GM18951 (cell line): ENCODE data around the gene GTF3C5.
A peak's percentile ranks its signal among the peaks of the same experiment; 100 is the strongest.
"Not testable (repeated sequence)": the region's sequence is repeated elsewhere in the genome, so short reads cannot be mapped to it uniquely, and the experiment has no call there.

Source experiments
- POLR2A ChIP-seq: IDR thresholded peaks from 4 replicates; pipeline ENCODE4 v1.6.1; 2011; ENCODE audit warnings: mild to moderate bottlenecking; ENCODE audit not compliant: insufficient read length, insufficient read depth; ENCODE audit errors: extremely low read depth
- in situ Hi-C: fragments of 300-500 bp; cut with MboI; formaldehyde crosslinking; loops from one replicate; pipeline ENCODE4 v1.12.0; 2022; ENCODE audit warnings: low sequenced_read_pairs, mixed read lengths, inconsistent platforms; ENCODE audit not compliant: unreplicated experiment

GTF3C5 gene

GRCh38 chr9:133030317-133031129, at the start of gene GTF3C5:
Gene GTF3C5, plus strand, starts transcription at chr9:133030997. Its CDS starts 15 bp downstream, at chr9:133031012.
- in situ Hi-C loops: loop anchor here (10.0 kb wide), 1 partner anchor 114 kb away; no protein-coding TSS in a partner anchor

GRCh38 chr9:132982458-132982857, 48.3 kb upstream of the GTF3C5 start:
- TF ChIP-seq POLR2A: peak; percentile 51
- in situ Hi-C loops: no loop called here

More at GRCh38 chr9:133030317-133031129, at the start of gene GTF3C5:
- peak; percentile 88 for TF ChIP-seq POLR2A

- in situ Hi-C loops: no loop called here
- no peak for TF ChIP-seq POLR2A
These were observed 47.2 kb upstream of the GTF3C5 start for GRCh38 chr9:132983491-132984201.

GRCh38 chr9:132984202-132985070, 46.4 kb upstream of the GTF3C5 start:
- TF ChIP-seq POLR2A: no peak
- in situ Hi-C loops: no loop called here

GRCh38 chr9:132985071-132985350, 45.8 kb upstream of the GTF3C5 start:
- in situ Hi-C loops: no loop called here
- TF ChIP-seq POLR2A: no peak

- in situ Hi-C loops: no loop called here
These were observed 45.3 kb upstream of the GTF3C5 start for GRCh38 chr9:132985489-132985888.

GRCh38 chr9:132986114-132986513, 44.7 kb upstream of the GTF3C5 start:
- in situ Hi-C loops: no loop called here
- TF ChIP-seq POLR2A: no peak

More at GRCh38 chr9:132985489-132985888, 45.3 kb upstream of the GTF3C5 start:
- no peak for TF ChIP-seq POLR2A

- in situ Hi-C loops: no loop called here
These were observed 43.9 kb upstream of the GTF3C5 start for GRCh38 chr9:132986640-132987620.

GRCh38 chr9:132988244-132989013, 42.4 kb upstream of the GTF3C5 start:
- in situ Hi-C loops: no loop called here
- TF ChIP-seq POLR2A: no peak

More at GRCh38 chr9:132986640-132987620, 43.9 kb upstream of the GTF3C5 start:
- TF ChIP-seq POLR2A: no peak

- in situ Hi-C loops: no loop called here
These were observed 41.8 kb upstream of the GTF3C5 start for GRCh38 chr9:132989014-132989310.

GRCh38 chr9:132989414-132989996, 41.3 kb upstream of the GTF3C5 start:
- no peak for TF ChIP-seq POLR2A
- in situ Hi-C loops: no loop called here

More at GRCh38 chr9:132989014-132989310, 41.8 kb upstream of the GTF3C5 start:
- TF ChIP-seq POLR2A: no peak

- in situ Hi-C loops: not testable (repeated sequence)
These were observed 40.7 kb upstream of the GTF3C5 start for GRCh38 chr9:132989998-132990557.
